HepG2 (cell line): Measurements from ENCODE around the gene PARP3. TPM values are rescaled to one million over a fixed set of nuclear protein-coding genes. Genes with fewer than 3 reads are reported as not detected.
A peak's percentile ranks its signal among the peaks of the same experiment; 100 is the strongest.

Experiments used
- ATRX ChIP-seq: sonication (generic); formaldehyde crosslinking; IDR thresholded peaks from 2 replicates; pipeline ENCODE4 v1.4.0; 2020; ENCODE audit warnings: missing genetic modification reagents, borderline replicate concordance
- BATF2 ChIP-seq: sonication (generic); formaldehyde crosslinking; IDR thresholded peaks from 2 replicates; pipeline ENCODE4 v1.8.0; 2022; ENCODE audit warnings: mild to moderate bottlenecking, missing genetic modification reagents, moderate library complexity
- BRF2 ChIP-seq: sonication (generic); formaldehyde crosslinking; IDR thresholded peaks from 2 replicates; pipeline ENCODE4 v1.8.1; 2022; ENCODE audit warnings: mild to moderate bottlenecking, missing genetic modification reagents
- FOXJ3 ChIP-seq: sonication (generic); formaldehyde crosslinking; IDR thresholded peaks from 2 replicates; pipeline ENCODE4 v1.4.0; 2020; ENCODE audit warnings: missing genetic modification reagents, mild to moderate bottlenecking, borderline replicate concordance
- FUBP1 ChIP-seq: sonication (generic); formaldehyde crosslinking; IDR thresholded peaks from 2 replicates; pipeline ENCODE4 v1.5.1; 2020; ENCODE audit warnings: missing genetic modification reagents, mild to moderate bottlenecking, borderline replicate concordance
- GATA4 ChIP-seq: sonication (generic); IDR thresholded peaks from 2 replicates; pipeline ENCODE4 v1.6.1; 2016; ENCODE audit warnings: antibody characterized with exemption, low read depth, borderline replicate concordance
- GATAD2A ChIP-seq: IDR thresholded peaks from 2 replicates; pipeline ENCODE4 v1.6.1; 2016
- IKZF1 ChIP-seq: fragments of 450-650 bp; IDR thresholded peaks from 2 replicates; pipeline ENCODE4 v1.7.1; 2016
- MBNL3 ChIP-seq: fragments of 250-450 bp; sonication (Bioruptor Pico); conservative IDR thresholded peaks from 2 replicates; pipeline ENCODE4 v1.8.0; 2022; ENCODE audit warnings: mild to moderate bottlenecking, inconsistent platforms
- NBN ChIP-seq: fragments of 450-650 bp; conservative IDR thresholded peaks from 2 replicates; pipeline ENCODE4 v1.6.1; 2017
- NFE2 ChIP-seq: sonication (generic); formaldehyde crosslinking; IDR thresholded peaks from 2 replicates; pipeline ENCODE4 v1.4.0; 2020; ENCODE audit warnings: missing genetic modification reagents
- PBX2 ChIP-seq: IDR thresholded peaks from 2 replicates; pipeline ENCODE4 v1.6.1; 2016; ENCODE audit warnings: control low read depth
- PCBP2 ChIP-seq: fragments of 200-400 bp; formaldehyde crosslinking; optimal IDR thresholded peaks from 2 replicates; pipeline ENCODE3; 2018; ENCODE audit warnings: low read length, low read depth; ENCODE audit not compliant: poor library complexity, severe bottlenecking
- TBL1XR1 ChIP-seq: fragments of 150-350 bp; IDR thresholded peaks from 2 replicates; pipeline ENCODE4 v1.6.1; 2014; ENCODE audit warnings: borderline replicate concordance, low read length; ENCODE audit not compliant: partially characterized antibody
- THAP7 ChIP-seq: sonication (generic); formaldehyde crosslinking; IDR thresholded peaks from 2 replicates; pipeline ENCODE4 v1.8.1; 2023; ENCODE audit warnings: mild to moderate bottlenecking, missing genetic modification reagents
- ZBTB3 ChIP-seq: sonication (generic); formaldehyde crosslinking; IDR thresholded peaks from 2 replicates; pipeline ENCODE4 v1.4.0; 2020; ENCODE audit warnings: low read depth, mild to moderate bottlenecking, moderate library complexity, missing genetic modification reagents, borderline replicate concordance
- ZFP36L1 ChIP-seq: sonication (generic); formaldehyde crosslinking; IDR thresholded peaks from 2 replicates; pipeline ENCODE4 v1.8.0; 2022; ENCODE audit warnings: mild to moderate bottlenecking, missing genetic modification reagents, moderate library complexity
- ZNF292 ChIP-seq: sonication (generic); formaldehyde crosslinking; IDR thresholded peaks from 2 replicates; pipeline ENCODE4 v1.8.1; 2022; ENCODE audit warnings: mild to moderate bottlenecking, low read depth, missing genetic modification reagents, borderline replicate concordance
- ZNF691 ChIP-seq: sonication (generic); formaldehyde crosslinking; IDR thresholded peaks from 2 replicates; pipeline ENCODE4 v1.4.0; 2020; ENCODE audit warnings: missing genetic modification reagents, low read depth, mild to moderate bottlenecking, borderline replicate concordance
- ZNF773 ChIP-seq: sonication (generic); formaldehyde crosslinking; IDR thresholded peaks from 2 replicates; pipeline ENCODE4 v1.4.0; 2020; ENCODE audit warnings: missing genetic modification reagents, borderline replicate concordance
- ZSCAN21 ChIP-seq: sonication (generic); formaldehyde crosslinking; IDR thresholded peaks from 2 replicates; pipeline ENCODE4 v1.8.0; 2022; ENCODE audit warnings: mild to moderate bottlenecking, missing genetic modification reagents, moderate library complexity, borderline replicate concordance
- polyA plus RNA-seq, 8 experiments: library from polyadenylated mRNA; depleted of rRNA in 3 of 8; stranded (reverse) in 7 of 8; unstranded in 1 of 8; fragments of >200 nt; fragmentation: Illumina TruSeq in 4 of 8; extraction: Trizol in 4 of 8; gene quantifications; 2 replicates each; pipeline versions ENCODE4 v1.2.1 to v1.2.3, GENCODE V29; 2011 to 2016; ENCODE audit warnings: low read depth in 4 of 8, missing spikeins in 1 of 8, mixed read lengths in 1 of 8; ENCODE audit not compliant: insufficient read depth in 1 of 8
- total RNA-seq, 5 experiments: library from RNA; depleted of rRNA; stranded (reverse); fragments of >200 nt; fragmentation: Illumina TruSeq; extraction: Trizol; gene quantifications; 2 replicates each; pipeline ENCODE4 v1.2.3, GENCODE V29; 2016; ENCODE audit warnings: low read depth in 1 of 5

PARP3 gene
- total and polyA plus RNA-seq, 2 of the 13 experiments (the other 11 are each of a cell fraction or from before 2014, with no cell fraction given) = 11.2 to 21.5 TPM

- TF ChIP-seq ZSCAN21 = no peak
- no peak for TF ChIP-seq FUBP1 (CRISPR knock-in tag)
- no peak for TF ChIP-seq PCBP2
- no peak for TF ChIP-seq THAP7 (CRISPR knock-in tag)
- no peak for TF ChIP-seq ZNF691 (CRISPR knock-in tag)
- TF ChIP-seq PBX2 = no peak
- TF ChIP-seq ZBTB3 (CRISPR knock-in tag) = 0 out of 2 replicates have a peak, but pooled peaks have one; percentile 3
- no peak for TF ChIP-seq ZNF292
- TF ChIP-seq ATRX (CRISPR knock-in tag) = no peak
- no peak for TF ChIP-seq NFE2 (CRISPR knock-in tag)
- TF ChIP-seq MBNL3 (CRISPR knock-in tag) = no peak
- TF ChIP-seq GATAD2A (CRISPR knock-in tag) = no peak
- no peak for TF ChIP-seq BRF2
- TF ChIP-seq NBN = no peak
- TF ChIP-seq BATF2 = peak; percentile 4; the same call in 1 of the 2 replicates
- TF ChIP-seq ZFP36L1 (CRISPR knock-in tag) = no peak
- no peak for TF ChIP-seq GATA4
- no peak for TF ChIP-seq IKZF1
- TF ChIP-seq FOXJ3 (CRISPR knock-in tag) = no peak
- TF ChIP-seq TBL1XR1 = no peak
- TF ChIP-seq ZNF773 (CRISPR knock-in tag) = 0 out of 2 replicates have a peak, but pooled peaks have one; percentile 3
Measured at GRCh38 chr3:51983578-51984268, 41.6 kb downstream of the PARP3 start (continued).
